K562 (cell line): ENCODE data around the gene AJUBA. TPM values are rescaled to one million over a fixed set of nuclear protein-coding genes. Genes with fewer than 3 reads are reported as not detected.

Experiments
- ATAC-seq: fragments of 200-7000 bp; cut with Tn5 transposase; 3 replicates; pipeline ENCODE4 v1.9.1; 2020; ENCODE audit warnings: moderate library complexity
- BruUV-seq: library from RNA; stranded (reverse); fragments of 400-500 nt; replicated peaks from 2 replicates; lab custom pipeline; 2021; lab: Mats Ljungman, UMichigan
- CTCF ChIA-PET: fragments of 300-600 bp; formaldehyde crosslinking; extraction: SDS; loops from one replicate; lab custom pipeline; 2021; ENCODE audit warnings: low intra/inter-chr PET ratio; lab: Yijun Ruan, JAX
- POLR2A ChIA-PET: fragments of 300-600, 350-650 bp; sonication (Branson Sonifier 250); formaldehyde crosslinking; extraction: SDS; loops from one replicate; lab custom pipeline; 2021; ENCODE audit warnings: antibody characterized with exemption, inconsistent platforms; lab: Yijun Ruan, JAX
- DNase-seq, 4 experiments: peaks; one replicate each; pipeline versions ENCODE4 v3.0.0 to v3.0.0-alpha.2; 2011 to 2018; ENCODE audit warnings: low spot score in 3 of 4, mixed read lengths in 3 of 4; ENCODE audit errors: extremely low read depth in 1 of 4
- FAIRE-seq: peaks from 2 replicates; lab custom pipeline; 2011; peaks lifted over from hg19 to GRCh38; lab: Jason Lieb, UNC
- H2AFZ ChIP-seq: 2 replicates; pipeline ENCODE4 v1.6.0; 2011; ENCODE audit warnings: low read depth, low read length, control low read depth, inconsistent platforms
- H3K27ac ChIP-seq: fragments of 200-600 bp; 3 replicates; pipeline ENCODE4 v1.8.0; 2011; ENCODE audit warnings: low read depth, mild to moderate bottlenecking, control low read depth, inconsistent platforms, low read length, moderate library complexity, mixed read lengths; ENCODE audit errors: extremely low read depth
- H3K27me3 ChIP-seq, 2 experiments: fragments of 300-600 bp in 1 of 2; 2 replicates in 1 of 2; 3 replicates in 1 of 2; pipeline versions ENCODE4 v1.6.0 to v1.8.0; 2011; ENCODE audit warnings: inconsistent platforms in 2 of 2, low read length in 2 of 2, mild to moderate bottlenecking in 1 of 2, mixed read lengths in 1 of 2, moderate library complexity in 1 of 2; ENCODE audit not compliant: control insufficient read depth in 2 of 2, insufficient read depth in 2 of 2
- H3K36me3 ChIP-seq: fragments of 300-600 bp; 3 replicates; pipeline ENCODE4 v1.8.0; 2011; ENCODE audit warnings: mild to moderate bottlenecking, low read length, inconsistent platforms; ENCODE audit not compliant: control insufficient read depth, insufficient read depth
- H3K4me1 ChIP-seq, 2 experiments: fragments of 200-600 bp in 1 of 2; replicated peaks in 1 of 2; 2 replicates in 1 of 2; 3 replicates in 1 of 2; pipeline versions ENCODE4 v1.5.1 to v1.8.0; 2011; ENCODE audit warnings: inconsistent platforms in 2 of 2, low read length in 2 of 2, mild to moderate bottlenecking in 1 of 2, mixed read lengths in 1 of 2, moderate library complexity in 1 of 2; ENCODE audit not compliant: control insufficient read depth in 2 of 2, insufficient read depth in 2 of 2
- H3K4me2 ChIP-seq: 2 replicates; pipeline ENCODE4 v1.6.1; 2011; ENCODE audit warnings: low read length, control low read depth, inconsistent platforms, mixed read lengths; ENCODE audit not compliant: insufficient read depth
- H3K4me3 ChIP-seq: fragments of 200-600 bp; sonication (generic), shearing (Covaris generic); 2 replicates; pipeline ENCODE4 v1.5.1; 2016; ENCODE audit warnings: control low read depth, inconsistent platforms
- H3K79me2 ChIP-seq: fragments of 200-600 bp; 3 replicates; pipeline ENCODE4 v1.8.0; 2011; ENCODE audit warnings: low read length, inconsistent platforms; ENCODE audit not compliant: control insufficient read depth, insufficient read depth
- H3K9ac ChIP-seq, 2 experiments: 2 replicates each; pipeline versions ENCODE4 v1.6.0 to v1.6.1; 2011; ENCODE audit warnings: low read depth in 2 of 2, low read length in 2 of 2, control low read depth in 1 of 2, inconsistent platforms in 1 of 2, mild to moderate bottlenecking in 1 of 2, mixed read lengths in 1 of 2; ENCODE audit not compliant: insufficient read depth in 1 of 2
- H3K9me1 ChIP-seq: one replicate; pipeline ENCODE4 v1.6.0; 2011; ENCODE audit warnings: inconsistent platforms, mild to moderate bottlenecking, low read length, moderate library complexity; ENCODE audit not compliant: control insufficient read depth, insufficient read depth
- H3K9me3 ChIP-seq: replicated peaks from 2 replicates; pipeline ENCODE4 v1.5.1; 2011; ENCODE audit warnings: low read depth, low read length, inconsistent platforms; ENCODE audit not compliant: control insufficient read depth, insufficient read depth
- H4K20me1 ChIP-seq: replicated peaks from 2 replicates; pipeline ENCODE4 v1.6.1; 2011; ENCODE audit warnings: low read length, inconsistent platforms, mixed read lengths; ENCODE audit not compliant: control insufficient read depth, insufficient read depth
- ARID2 ChIP-seq: fragments of 450-650 bp; IDR thresholded peaks from 2 replicates; pipeline ENCODE4 v1.6.1; 2017; ENCODE audit warnings: antibody characterized with exemption, mild to moderate bottlenecking
- CC2D1A ChIP-seq: fragments of 450-650 bp; IDR thresholded peaks from 2 replicates; pipeline ENCODE4 v1.6.1; 2017; ENCODE audit warnings: mild to moderate bottlenecking
- HDAC1 ChIP-seq, 2 experiments: fragments of 450-650 bp; IDR thresholded peaks; 2 replicates each; pipeline ENCODE4 v1.6.1; 2016 to 2017; ENCODE audit warnings: inconsistent platforms in 1 of 2, mild to moderate bottlenecking in 1 of 2, moderate library complexity in 1 of 2
- LEF1 ChIP-seq: fragments of 450-650 bp; IDR thresholded peaks from 2 replicates; pipeline ENCODE4 v1.6.1; 2016; ENCODE audit warnings: mild to moderate bottlenecking
- POLR2B ChIP-seq: fragments of 450-650 bp; IDR thresholded peaks from 2 replicates; pipeline ENCODE4 v1.6.1; 2018; ENCODE audit warnings: low read depth; ENCODE audit not compliant: partially characterized antibody
- PYGO2 ChIP-seq: fragments of 450-650 bp; IDR thresholded peaks from 2 replicates; pipeline ENCODE4 v1.6.1; 2016; ENCODE audit warnings: mild to moderate bottlenecking, missing genetic modification characterization, moderate library complexity, missing compliant biosample characterization
- ZNF175 ChIP-seq: fragments of 200-800 bp; sonication (Bioruptor generic); IDR thresholded peaks from 2 replicates; pipeline ENCODE4 v1.6.1; 2016; ENCODE audit warnings: low read depth, mild to moderate bottlenecking, missing genetic modification characterization, missing compliant biosample characterization
- WGBS: fragments of 100-300 bp; shearing (Covaris generic); methylation state at CpG from one replicate; pipeline ENCODE4 v1.1.6; 2016; ENCODE audit warnings: low coverage, mixed read lengths; ENCODE audit not compliant: insufficient coverage; ENCODE audit errors: missing lambda C conversion rate; 5-methylcytosine and 5-hydroxymethylcytosine counted together
- in situ Hi-C: fragments of 300-500 bp; cut with MboI; formaldehyde crosslinking; loops from 4 replicates; pipeline ENCODE4 v1.15.0; 2018; ENCODE audit warnings: inconsistent platforms, mixed read lengths
- intact Hi-C: fragments of 100-400 bp; cut with micrococcal nuclease; formaldehyde crosslinking; loops from 2 replicates; pipeline ENCODE4 v1.14.2; 2022
- polyA plus RNA-seq, 8 experiments: library from polyadenylated mRNA; depleted of rRNA in 4 of 8; stranded (reverse) in 5 of 8; unstranded in 3 of 8; fragments of >200 nt; fragmentation: Nextera tagmentation in 2 of 8; fragmentation: Illumina TruSeq in 1 of 8; extraction: Ambion mirVana in 2 of 8; extraction: Trizol in 1 of 8; gene quantifications; 2 replicates each; pipeline versions ENCODE4 v1.2.1 to v1.2.3, GENCODE V29; 2011 to 2014; ENCODE audit warnings: inconsistent platforms in 1 of 8, missing spikeins in 1 of 8
- total RNA-seq, 7 experiments: library from RNA; depleted of rRNA in 6 of 7; stranded (reverse); fragments of >200 nt in 6 of 7; fragmentation: Illumina TruSeq in 2 of 7; extraction: Trizol in 2 of 7; gene quantifications; 2 replicates each; pipeline versions ENCODE4 v1.2.1 to v1.2.3, GENCODE V29; 2011 to 2021; ENCODE audit warnings: low replicate concordance in 1 of 7
- TF ChIP-seq, protein P1 (sequence below): fragments of 450-650 bp; formaldehyde crosslinking; IDR thresholded peaks from 2 replicates; pipeline ENCODE4 v1.4.0; 2020; ENCODE audit warnings: mild to moderate bottlenecking, moderate library complexity
- TF ChIP-seq, protein P2 (sequence below): fragments of 450-650 bp; formaldehyde crosslinking; IDR thresholded peaks from 2 replicates; pipeline ENCODE4 v1.4.0; 2022; ENCODE audit warnings: missing genetic modification characterization

The AJUBA gene
- total and polyA plus RNA-seq, 9 of the 15 experiments (the other 6 are each of a cell fraction or from before 2014, with no cell fraction given) = 0.73 to 4.7 (median 2.8) TPM

DNA sequence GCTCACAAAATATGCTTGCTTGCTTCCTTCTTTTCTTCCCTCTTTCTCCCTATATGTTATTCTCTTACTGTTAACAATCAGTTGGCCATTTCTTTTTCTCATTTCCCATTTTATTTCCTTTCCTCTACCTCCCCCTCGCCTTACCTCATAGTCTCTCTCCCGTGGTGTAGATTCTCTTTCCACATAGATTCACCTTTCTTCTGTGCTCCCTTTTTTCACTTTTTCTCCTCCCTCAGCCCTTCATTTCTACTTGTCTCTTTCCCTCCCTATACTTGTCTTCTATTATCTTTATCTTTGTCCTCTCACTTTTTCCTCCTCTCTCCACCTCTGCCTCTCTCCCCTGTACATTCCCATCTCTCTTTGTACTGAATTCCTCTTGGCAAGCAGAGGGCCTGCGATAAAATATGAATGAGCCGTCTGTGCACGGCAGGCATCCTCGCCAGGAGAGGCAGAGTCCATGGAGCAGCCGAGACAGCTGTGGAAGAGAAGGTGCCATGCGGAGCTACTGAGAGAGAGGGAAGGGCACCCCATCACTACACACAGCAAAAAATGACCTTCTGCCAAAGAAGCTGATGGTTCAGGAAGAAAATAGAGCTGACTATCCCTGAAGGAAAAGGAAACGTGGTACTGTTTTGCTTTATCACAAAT lies 15.4 kb upstream of the AJUBA start:
- Histone ChIP-seq H3K4me3 (no peak overlapping the region), H3K4me1 (peaks cover 12 to 18% of the 10 kb centered on the region in 2 experiments; a peak in 4 of 5 replicates), H3K9me3 (no peaks in the 10 kb centered on the region), H3K4me2 (no peak overlapping the region), H3K27ac (no peak overlapping the region), H3K27me3 (no peaks in the 10 kb centered on the region), H3K9me1 (no peaks in the 10 kb centered on the region), H2AFZ (no peak overlapping the region), H3K36me3 (no peaks in the 10 kb centered on the region; the same call in 2 of the 3 replicates), H3K79me2 (no peaks in the 10 kb centered on the region), H4K20me1 (no peaks in the 10 kb centered on the region)
- intact Hi-C loops (no loop called here), in situ Hi-C loops (no loop called here)
- no peak for ATAC-seq
- ChIA-PET CTCF (interaction anchor here (1.5 kb wide), 1 partner anchor 61 kb away, joined by 6 read pairs; no protein-coding TSS in a partner anchor), POLR2A (interaction anchor here (0.6 to 7.7 kb wide), 2 partner anchors 10 to 44 kb away, joined by 3 to 81 read pairs; partner anchors contain the start of gene PSMB11)
- no TSS peak for BruUV-seq
- FAIRE-seq = no peak
- 65% methylated on average over 9 of the region's 9 CpGs for WGBS
- no peak for DNase-seq
- TF ChIP-seq ARID2 (0 out of 2 replicates have a peak, but pooled peaks have one; percentile 10), CC2D1A (no peak), HDAC1 (IDR thresholded peaks at IDR 0.05) (0 out of 4 replicates have a peak, but pooled peaks of 1 of the 2 experiments have one; percentile 10), POLR2B (peak; percentile 19), PYGO2 (tag) (no peak), ZNF175 (CRISPR knock-in tag) (no peak), LEF1 (no peak)
- TF ChIP-seq, protein P1, sequence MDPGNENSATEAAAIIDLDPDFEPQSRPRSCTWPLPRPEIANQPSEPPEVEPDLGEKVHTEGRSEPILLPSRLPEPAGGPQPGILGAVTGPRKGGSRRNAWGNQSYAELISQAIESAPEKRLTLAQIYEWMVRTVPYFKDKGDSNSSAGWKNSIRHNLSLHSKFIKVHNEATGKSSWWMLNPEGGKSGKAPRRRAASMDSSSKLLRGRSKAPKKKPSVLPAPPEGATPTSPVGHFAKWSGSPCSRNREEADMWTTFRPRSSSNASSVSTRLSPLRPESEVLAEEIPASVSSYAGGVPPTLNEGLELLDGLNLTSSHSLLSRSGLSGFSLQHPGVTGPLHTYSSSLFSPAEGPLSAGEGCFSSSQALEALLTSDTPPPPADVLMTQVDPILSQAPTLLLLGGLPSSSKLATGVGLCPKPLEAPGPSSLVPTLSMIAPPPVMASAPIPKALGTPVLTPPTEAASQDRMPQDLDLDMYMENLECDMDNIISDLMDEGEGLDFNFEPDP (CRISPR knock-in tag) = no peak
- TF ChIP-seq, protein P2, sequence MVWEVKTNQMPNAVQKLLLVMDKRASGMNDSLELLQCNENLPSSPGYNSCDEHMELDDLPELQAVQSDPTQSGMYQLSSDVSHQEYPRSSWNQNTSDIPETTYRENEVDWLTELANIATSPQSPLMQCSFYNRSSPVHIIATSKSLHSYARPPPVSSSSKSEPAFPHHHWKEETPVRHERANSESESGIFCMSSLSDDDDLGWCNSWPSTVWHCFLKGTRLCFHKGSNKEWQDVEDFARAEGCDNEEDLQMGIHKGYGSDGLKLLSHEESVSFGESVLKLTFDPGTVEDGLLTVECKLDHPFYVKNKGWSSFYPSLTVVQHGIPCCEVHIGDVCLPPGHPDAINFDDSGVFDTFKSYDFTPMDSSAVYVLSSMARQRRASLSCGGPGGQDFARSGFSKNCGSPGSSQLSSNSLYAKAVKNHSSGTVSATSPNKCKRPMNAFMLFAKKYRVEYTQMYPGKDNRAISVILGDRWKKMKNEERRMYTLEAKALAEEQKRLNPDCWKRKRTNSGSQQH (CRISPR knock-in tag) = no peak
- TF ChIP-seq, all 486 proteins: peak for 3
- no peak overlapping the region for H3K9ac ChIP-seq
